NCI-H1105 treated with DMSO at 0.1 percent for 48 hours (cell line): ENCODE measurements around the gene NFATC4.

ENCODE experiments used
- DNase-seq: peaks from one replicate; lab custom pipeline; 2025; lab: John Stamatoyannopoulos, UW

NFATC4 gene

GRCh38 chr14:24388474-24389179, 20.6 kb downstream of the NFATC4 start:
- DNase-seq = no peak

GRCh38 chr14:24389226-24389848, 21.4 kb downstream of the NFATC4 start:
- DNase-seq = no peak

- DNase-seq = no peak
Measured at GRCh38 chr14:24390701-24391468, 22.9 kb downstream of the NFATC4 start.

GRCh38 chr14:24392325-24393091, 24.5 kb downstream of the NFATC4 start:
- DNase-seq = peak; percentile 34

- DNase-seq = no peak
Measured at GRCh38 chr14:24394275-24394674, 26.3 kb downstream of the NFATC4 start.

GRCh38 chr14:24395609-24396582, 27.9 kb downstream of the NFATC4 start:
- DNase-seq = no peak

- DNase-seq = no peak
Measured at GRCh38 chr14:24397639-24398292, 29.8 kb downstream of the NFATC4 start.

- DNase-seq = peak; percentile 9
Measured at GRCh38 chr14:24398293-24398652, 30.3 kb downstream of the NFATC4 start.

GRCh38 chr14:24398653-24399446, 30.9 kb downstream of the NFATC4 start, which contains the start of gene NYNRIN:
Gene NYNRIN, plus strand, starts transcription at chr14:24399003. Its CDS starts 244 bp downstream, at chr14:24399247.
- DNase-seq = peak; percentile 35

- DNase-seq = no peak
Measured at GRCh38 chr14:24399447-24399822, 31.5 kb downstream of the NFATC4 start.

GRCh38 chr14:24399999-24400718, 32.2 kb downstream of the NFATC4 start:
- DNase-seq = no peak

- DNase-seq = no peak
Measured at GRCh38 chr14:24401810-24402702, 34.1 kb downstream of the NFATC4 start.

- DNase-seq = no peak
Measured at GRCh38 chr14:24403294-24403998, 35.5 kb downstream of the NFATC4 start.

- no peak for DNase-seq
Measured at GRCh38 chr14:24404814-24405213, 36.8 kb downstream of the NFATC4 start.

- DNase-seq = no peak
Measured at GRCh38 chr14:24406416-24406815, 38.4 kb downstream of the NFATC4 start.

- no peak for DNase-seq
Measured at GRCh38 chr14:24407608-24408325, 39.8 kb downstream of the NFATC4 start.

GRCh38 chr14:24408764-24409163, 40.8 kb downstream of the NFATC4 start:
- no peak for DNase-seq
